COR-L47 (cell line): Measurements from ENCODE around the gene ARIH1.

ENCODE experiments used
- DNase-seq: peaks from one replicate; lab custom pipeline; 2025; lab: John Stamatoyannopoulos, UW

Gene ARIH1

GRCh38 chr15:72540606-72541237 is 66.6 kb downstream of the ARIH1 start:
- DNase-seq = no peak

DNA sequence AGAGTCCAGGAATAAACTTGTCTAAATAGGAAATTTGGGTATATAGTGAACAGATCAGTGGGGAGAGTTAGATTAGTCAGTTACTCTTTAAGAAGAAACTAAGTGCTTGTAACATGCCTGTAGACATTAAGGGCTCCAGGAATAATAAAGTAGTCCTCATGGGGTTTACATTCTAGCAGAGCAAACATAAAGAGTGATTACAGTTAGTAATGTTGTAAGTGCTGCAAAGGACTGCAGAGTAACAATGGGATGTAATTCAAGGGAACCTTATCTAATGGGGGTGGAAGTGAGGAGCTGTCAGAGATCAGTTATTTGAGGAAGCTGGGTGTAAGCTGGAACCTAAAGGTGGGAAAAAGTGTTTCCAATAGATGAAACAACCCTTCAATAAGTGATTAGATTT is 67.5 kb downstream of the ARIH1 start:
- no peak for DNase-seq

DNA sequence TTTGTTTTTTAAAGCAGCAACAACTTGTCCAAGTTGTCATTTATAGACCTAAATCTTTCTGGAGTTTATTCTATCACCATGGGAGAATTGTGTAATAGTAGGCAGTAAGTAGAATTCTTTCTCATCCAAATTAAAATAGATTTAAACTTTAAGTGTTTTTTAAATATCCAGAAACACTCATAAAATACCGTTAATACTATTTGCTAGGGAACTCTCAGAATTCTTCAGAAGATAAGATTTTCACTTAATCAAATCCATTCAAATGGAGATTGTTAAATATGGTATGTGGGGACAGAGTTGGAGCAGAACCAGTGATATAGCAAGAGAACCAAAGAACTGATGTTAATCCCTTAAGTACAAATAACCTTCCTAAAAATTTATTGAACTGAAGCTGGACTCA is 71.0 kb downstream of the ARIH1 start:
- DNase-seq = no peak

GRCh38 chr15:72554471-72555425 is 80.6 kb downstream of the ARIH1 start:
- no peak for DNase-seq

DNA sequence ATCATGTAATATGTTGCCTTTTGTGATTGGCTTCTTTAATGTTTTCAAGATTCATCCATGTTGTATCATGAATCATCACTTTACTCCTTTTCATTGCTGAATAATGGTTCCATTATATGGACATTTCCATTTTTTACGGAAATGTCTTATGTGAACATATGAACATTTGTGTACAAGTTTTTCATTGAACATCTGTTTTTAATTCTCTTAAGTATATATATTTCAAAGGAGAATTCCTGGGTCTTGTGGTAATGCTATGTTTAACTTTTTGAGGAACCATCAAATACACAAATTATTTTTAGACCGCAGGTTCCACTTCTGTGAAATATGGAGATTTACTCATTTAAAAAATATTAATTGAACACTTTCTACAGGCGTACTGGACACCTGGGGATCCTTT is 85.7 kb downstream of the ARIH1 start:
- DNase-seq = no peak

GRCh38 chr15:72560458-72560857 is 86.3 kb downstream of the ARIH1 start:
- no peak for DNase-seq

GRCh38 chr15:72562386-72562785 is 88.3 kb downstream of the ARIH1 start:
- DNase-seq = no peak

GRCh38 chr15:72562878-72563277 is 88.7 kb downstream of the ARIH1 start:
- DNase-seq = no peak

GRCh38 chr15:72564091-72564490 is 90.0 kb downstream of the ARIH1 start:
- DNase-seq = no peak

DNA sequence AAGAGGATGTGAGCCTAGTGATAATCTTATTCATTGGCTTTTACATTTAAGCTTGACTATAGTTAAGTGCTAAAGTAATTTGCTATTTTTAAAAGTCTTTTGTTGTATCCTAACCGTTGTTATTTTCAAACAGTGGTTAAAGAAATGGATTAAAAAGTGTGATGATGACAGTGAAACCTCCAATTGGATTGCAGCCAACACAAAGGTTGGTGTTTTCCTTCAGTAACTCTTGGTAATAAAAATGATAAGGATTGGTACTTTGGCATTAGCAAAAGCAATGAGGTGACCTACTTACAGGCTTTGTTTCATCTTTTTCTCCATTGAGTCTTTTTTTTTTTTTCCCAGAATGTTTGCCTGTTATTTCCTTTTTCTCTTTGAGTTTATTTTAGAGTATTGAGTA is 92.8 kb downstream of the ARIH1 start:
- DNase-seq = no peak

DNA sequence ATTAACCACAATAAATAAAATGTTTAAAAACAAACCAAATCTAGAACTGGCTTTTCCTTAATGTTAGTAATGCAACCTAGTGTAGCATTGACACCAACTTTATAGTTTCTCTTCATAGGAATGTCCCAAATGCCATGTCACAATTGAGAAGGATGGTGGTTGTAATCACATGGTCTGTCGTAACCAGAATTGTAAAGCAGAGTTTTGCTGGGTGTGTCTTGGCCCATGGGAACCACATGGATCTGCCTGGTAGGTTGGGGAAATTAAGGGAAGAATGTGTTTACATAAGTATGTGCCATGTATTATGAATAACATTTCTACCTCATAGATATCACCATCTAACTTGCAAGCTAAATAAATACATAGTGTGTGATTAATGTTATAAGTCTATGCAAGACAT is 95.9 kb downstream of the ARIH1 start:
- no peak for DNase-seq

DNA sequence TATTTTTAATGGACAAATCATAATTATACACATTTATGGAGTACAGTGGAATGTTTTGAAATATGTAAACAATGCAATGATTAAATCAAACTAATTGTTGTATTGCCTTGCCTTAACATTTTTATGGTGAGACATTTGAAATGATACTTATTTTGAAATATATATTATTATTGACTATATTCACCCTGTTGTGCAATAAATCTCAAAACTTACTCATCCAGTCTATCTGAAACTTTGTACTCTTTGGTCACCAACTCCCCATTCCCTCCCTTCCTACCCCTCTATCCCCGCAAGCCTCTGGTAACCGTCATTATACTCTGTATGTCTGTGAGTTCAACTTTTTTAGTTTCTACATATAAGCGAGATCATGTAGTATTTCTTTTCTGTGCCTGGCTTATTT is 105.7 kb downstream of the ARIH1 start:
- DNase-seq = no peak

DNA sequence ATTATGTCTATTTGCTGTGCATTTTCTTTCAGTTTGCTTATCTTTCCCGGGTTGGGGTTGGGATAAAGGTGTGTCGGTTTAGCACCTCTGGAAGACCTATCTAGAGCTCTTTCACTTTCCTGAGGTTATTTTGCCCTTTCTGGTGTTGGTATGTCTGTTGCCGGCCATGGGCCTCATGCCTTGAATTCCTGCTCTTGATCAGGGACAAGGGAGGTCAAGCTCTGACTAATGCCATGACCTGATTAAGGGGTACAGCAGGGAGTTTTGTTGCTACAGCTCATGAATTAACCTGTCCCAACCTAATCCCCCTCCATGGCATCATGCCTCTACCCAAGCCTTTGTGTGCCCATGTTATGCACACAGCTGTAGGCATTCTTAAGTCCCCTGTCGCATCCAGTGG is 109.9 kb downstream of the ARIH1 start:
- no peak for DNase-seq

DNA sequence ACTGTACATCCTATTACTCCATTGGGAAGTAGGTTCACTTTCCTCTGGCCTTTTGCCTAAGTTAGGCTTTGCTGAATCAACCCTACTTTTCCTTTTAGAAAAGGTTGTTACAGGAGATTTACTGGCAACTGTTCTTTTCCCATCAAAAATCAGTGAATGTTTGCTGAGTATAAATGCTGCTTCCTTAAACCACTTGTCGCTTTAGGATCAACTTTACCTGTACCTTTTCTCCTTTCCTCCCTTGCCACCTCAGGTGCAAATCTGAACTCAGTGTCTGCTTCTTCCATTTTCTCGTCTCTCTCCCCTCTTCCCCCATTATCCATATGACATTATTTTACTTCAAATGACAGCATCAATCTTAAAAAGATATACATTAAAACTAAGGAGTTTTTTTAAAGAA is 110.9 kb downstream of the ARIH1 start:
- no peak for DNase-seq

DNA sequence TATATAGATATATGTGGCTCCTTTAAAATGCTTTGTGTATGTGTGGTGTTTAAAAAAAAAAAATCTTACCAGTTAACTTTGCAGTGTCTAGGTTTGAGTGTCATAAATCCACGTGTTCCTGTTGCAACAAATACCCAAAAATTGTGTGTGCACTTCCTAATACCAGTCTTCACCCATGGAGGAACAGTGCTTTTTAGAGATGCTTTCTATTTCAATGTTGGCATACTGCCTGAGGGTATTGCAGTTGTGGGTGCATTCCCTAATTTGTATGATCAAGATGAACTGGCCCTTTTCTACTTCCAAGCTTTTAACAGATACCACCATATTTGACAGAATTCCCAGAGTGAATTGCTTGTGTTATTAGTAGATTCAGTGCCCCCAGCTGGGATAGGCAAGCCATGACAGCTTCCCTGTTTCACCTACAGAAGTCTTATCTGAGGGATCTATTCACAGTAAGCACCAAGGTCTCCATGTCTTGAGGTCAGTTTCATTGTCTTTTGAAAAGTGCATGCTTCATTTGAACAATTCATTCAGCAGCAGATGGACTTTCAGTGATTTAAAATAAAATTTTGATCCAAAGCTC is 111.4 kb downstream of the ARIH1 start:
- peak; percentile 5 for DNase-seq

GRCh38 chr15:72588096-72588495 is 114.0 kb downstream of the ARIH1 start:
- no peak for DNase-seq

GRCh38 chr15:72590427-72590826 is 116.3 kb downstream of the ARIH1 start:
- DNase-seq = no peak

- no peak for DNase-seq
Observed at GRCh38 chr15:72591361-72591760, 117.2 kb downstream of the ARIH1 start.

- DNase-seq = no peak
Observed at GRCh38 chr15:72592097-72592496, 118.0 kb downstream of the ARIH1 start.

- no peak for DNase-seq
Observed at GRCh38 chr15:72592676-72593075, 118.5 kb downstream of the ARIH1 start.

- DNase-seq = no peak
Observed at GRCh38 chr15:72593838-72594237, 119.7 kb downstream of the ARIH1 start.

- peak; percentile 4 for DNase-seq
Observed at GRCh38 chr15:72599855-72600464, 125.8 kb downstream of the ARIH1 start.

DNA sequence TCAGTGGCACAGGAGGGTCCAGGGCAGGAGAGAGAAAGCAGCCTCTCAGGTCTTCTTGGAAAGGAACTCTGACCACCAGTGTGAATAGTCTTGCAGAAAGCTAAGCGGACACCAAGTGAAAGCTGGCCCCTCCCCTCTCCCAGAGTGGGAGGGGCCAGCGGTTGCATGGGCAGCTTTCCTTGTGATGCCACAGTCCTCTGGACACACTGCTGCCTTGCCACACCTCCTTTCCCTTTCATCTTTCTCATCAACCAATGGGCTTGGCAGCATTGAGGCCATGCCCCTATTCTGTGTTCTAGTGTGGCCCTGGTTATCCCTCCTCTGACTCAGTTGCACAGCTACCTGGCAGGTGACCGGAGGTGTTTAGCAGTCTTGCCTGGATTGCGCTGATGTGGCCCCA is 130.7 kb downstream of the ARIH1 start:
- no peak for DNase-seq
